GM18951 (cell line): ENCODE results near the gene ADAMTS9.

ENCODE experiments used
- POLR2A ChIP-seq: IDR thresholded peaks from 4 replicates; pipeline ENCODE4 v1.6.1; 2011; ENCODE audit warnings: mild to moderate bottlenecking; ENCODE audit not compliant: insufficient read length, insufficient read depth; ENCODE audit errors: extremely low read depth
- in situ Hi-C: fragments of 300-500 bp; cut with MboI; formaldehyde crosslinking; loops from one replicate; pipeline ENCODE4 v1.12.0; 2022; ENCODE audit warnings: low sequenced_read_pairs, mixed read lengths, inconsistent platforms; ENCODE audit not compliant: unreplicated experiment

Gene ADAMTS9

GRCh38 chr3:64578062-64578770 is 109.6 kb downstream of the ADAMTS9 start:
- TF ChIP-seq POLR2A, result no peak
- in situ Hi-C loops, result no loop called here

GRCh38 chr3:64576211-64576775 is 111.5 kb downstream of the ADAMTS9 start:
- no peak for TF ChIP-seq POLR2A
- in situ Hi-C loops, result no loop called here

GRCh38 chr3:64575211-64575844 is 112.5 kb downstream of the ADAMTS9 start:
- in situ Hi-C loops, result no loop called here
- TF ChIP-seq POLR2A, result no peak

GRCh38 chr3:64574194-64574593 is 113.6 kb downstream of the ADAMTS9 start:
- no peak for TF ChIP-seq POLR2A
- in situ Hi-C loops, result no loop called here

GRCh38 chr3:64571982-64572381 is 115.8 kb downstream of the ADAMTS9 start:
- TF ChIP-seq POLR2A, result no peak
- in situ Hi-C loops, result no loop called here

- no peak for TF ChIP-seq POLR2A
- in situ Hi-C loops, result no loop called here
Observed at GRCh38 chr3:64568895-64569517, 118.8 kb downstream of the ADAMTS9 start.

- in situ Hi-C loops, result no loop called here
- no peak for TF ChIP-seq POLR2A
Observed at GRCh38 chr3:64566859-64567258, 120.9 kb downstream of the ADAMTS9 start.

GRCh38 chr3:64563751-64564150 is 124.0 kb downstream of the ADAMTS9 start:
- TF ChIP-seq POLR2A, result no peak
- in situ Hi-C loops, result no loop called here

- in situ Hi-C loops, result no loop called here
Observed at GRCh38 chr3:64561868-64562267, 125.9 kb downstream of the ADAMTS9 start.

GRCh38 chr3:64561325-64561843 is 126.4 kb downstream of the ADAMTS9 start:
- in situ Hi-C loops, result no loop called here
- no peak for TF ChIP-seq POLR2A

More at GRCh38 chr3:64561868-64562267, 125.9 kb downstream of the ADAMTS9 start:
- TF ChIP-seq POLR2A, result no peak

GRCh38 chr3:64560791-64561190 is 127.0 kb downstream of the ADAMTS9 start:
- no peak for TF ChIP-seq POLR2A
- in situ Hi-C loops, result no loop called here

- TF ChIP-seq POLR2A, result no peak
- in situ Hi-C loops, result no loop called here
Observed at GRCh38 chr3:64559588-64559987, 128.2 kb downstream of the ADAMTS9 start.

- no peak for TF ChIP-seq POLR2A
- in situ Hi-C loops, result no loop called here
Observed at GRCh38 chr3:64556046-64556445, 131.8 kb downstream of the ADAMTS9 start.
